Activated T-helper 1 cell treated with anti-CD3 and anti-CD28 coated beads, Interleukin-12 subunit alpha, Interleukin-12 subunit beta, Interleukin-2, Interleukin-4 antibody, amounts not matched to agents 30 ng/mL and 10 ng/mL and 1 ng/mL, durations not matched to agents 14 hours and 24 hours and 36 hours (primary cell): Measurements from ENCODE around the gene GUCA2A. TPM values are rescaled to one million over a fixed set of nuclear protein-coding genes. Genes with fewer than 3 reads are reported as not detected.
A peak's percentile ranks its signal among the peaks of the same experiment; 100 is the strongest.

Experiments used
- DNase-seq: peaks from one replicate; pipeline ENCODE4 v3.0.0; 2021; ENCODE audit warnings: low spot score
- H3K27ac Mint-ChIP-seq: one replicate; pipeline ENCODE4 v1.8.0; 2021; ENCODE audit warnings: mild to moderate bottlenecking, mixed read lengths
- H3K27me3 Mint-ChIP-seq: one replicate; pipeline ENCODE4 v1.8.0; 2022; ENCODE audit warnings: mild to moderate bottlenecking, moderate library complexity, mixed read lengths; ENCODE audit not compliant: insufficient read depth
- H3K36me3 Mint-ChIP-seq: one replicate; pipeline ENCODE4 v1.8.0; 2021; ENCODE audit warnings: low read depth, mixed read lengths
- H3K4me1 Mint-ChIP-seq: one replicate; pipeline ENCODE4 v1.8.0; 2021; ENCODE audit warnings: low read depth, mixed read lengths
- H3K4me3 Mint-ChIP-seq: one replicate; pipeline ENCODE4 v1.8.0; 2021; ENCODE audit warnings: mild to moderate bottlenecking, moderate library complexity, mixed read lengths
- H3K9me3 Mint-ChIP-seq: one replicate; pipeline ENCODE4 v1.8.0; 2021; ENCODE audit warnings: mixed read lengths
- intact Hi-C: fragments of 100-400 bp; cut with micrococcal nuclease; formaldehyde crosslinking; loops from one replicate; pipeline ENCODE4 v1.15.1; 2024
- total RNA-seq: library from RNA; stranded (reverse); gene quantifications from 2 replicates; pipeline ENCODE4 v1.2.3, GENCODE V29; 2022

Gene GUCA2A
- total RNA-seq, 1 donor from 2014 or later, result not detected

DNA sequence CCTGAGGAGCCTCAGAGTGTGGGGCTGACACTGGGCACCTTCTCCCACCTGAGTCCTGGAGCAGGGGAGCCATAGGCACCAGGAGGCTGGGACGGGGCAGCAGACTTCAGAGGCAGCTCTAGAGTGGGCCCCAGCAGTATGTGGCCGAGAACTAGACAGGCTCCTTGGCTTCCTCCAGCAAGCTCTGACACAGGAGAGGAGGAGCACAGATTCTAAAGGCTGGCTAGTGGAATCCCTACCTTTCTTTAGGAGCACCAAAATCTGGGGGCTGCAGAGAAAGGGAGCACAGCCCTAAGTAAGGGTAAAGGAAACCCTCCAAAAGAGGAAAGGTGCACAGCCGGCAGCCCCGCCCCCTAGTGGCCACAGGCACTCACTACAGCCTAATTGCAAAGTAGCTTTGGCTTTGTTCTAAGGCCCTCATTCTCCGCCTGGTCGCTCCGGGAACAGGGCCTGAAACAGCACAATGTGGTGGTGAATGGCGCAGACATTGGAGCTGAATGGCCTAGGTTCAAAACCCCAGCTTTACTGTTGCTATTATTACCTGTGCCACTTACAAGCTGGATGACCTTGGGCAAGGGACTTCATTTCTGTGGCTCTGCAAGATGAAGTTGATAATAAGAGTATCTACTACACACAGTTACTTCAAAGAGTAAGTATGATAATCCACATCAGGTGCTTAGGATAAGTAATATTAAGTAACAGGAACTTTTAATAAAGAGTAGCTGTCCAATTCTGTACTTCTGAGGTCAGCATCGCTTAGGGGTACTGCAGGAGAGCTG lies 8.8 kb upstream of the GUCA2A start:
- intact Hi-C loops, result loop anchor here (1.0 to 10.0 kb wide), 5 partner anchors 26 to 657 kb away; partner anchors contain the start of genes FOXJ3, PPCS and ZMYND12
- Mint-ChIP-seq H3K9me3 (no peaks in the 10 kb centered on the region), H3K36me3 (peaks cover 5% of the 10 kb centered on the region), H3K27ac (no peak overlapping the region), H3K27me3 (no peaks in the 10 kb centered on the region), H3K4me1 (no peaks in the 10 kb centered on the region), H3K4me3 (no peak overlapping the region)
- peak; percentile 35 for DNase-seq

DNA sequence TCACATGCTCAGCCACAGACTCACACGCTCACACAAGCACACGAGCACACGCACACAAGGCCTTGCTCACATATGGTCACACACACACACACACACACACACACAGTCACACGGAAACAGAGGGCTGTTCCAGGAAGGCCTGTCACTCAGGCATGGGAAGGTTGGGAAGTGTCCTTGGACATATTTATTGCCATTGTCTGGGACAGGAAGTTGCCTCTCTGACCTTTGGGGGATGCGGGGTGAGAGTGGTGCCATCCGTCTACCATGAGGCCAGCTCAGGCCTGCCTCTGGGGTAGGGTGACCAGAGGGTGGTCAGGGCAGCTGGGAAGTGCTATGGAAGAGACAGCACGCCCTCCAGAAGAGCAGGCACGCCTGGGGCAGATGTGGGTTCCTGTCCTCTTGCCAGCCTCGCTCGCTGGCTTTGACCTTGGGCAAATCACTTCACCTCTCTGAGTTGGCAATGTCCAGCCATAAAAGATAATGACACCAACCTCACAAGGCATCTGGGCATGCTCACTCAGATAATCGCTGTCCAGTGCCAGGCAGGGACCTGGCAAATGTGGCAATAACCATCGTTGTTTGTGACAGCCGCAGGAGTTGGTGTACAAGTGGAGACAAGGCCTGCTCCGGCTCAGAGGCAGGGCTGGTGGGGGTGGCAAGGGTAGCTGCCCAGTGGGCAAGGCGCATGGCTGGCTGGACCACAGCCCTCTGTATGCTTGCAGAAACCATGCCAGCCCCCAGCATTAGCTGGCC lies 8.0 kb upstream of the GUCA2A start:
- Mint-ChIP-seq H3K27me3 (no peaks in the 10 kb centered on the region), H3K27ac (no peak overlapping the region), H3K36me3 (peaks cover 3% of the 10 kb centered on the region), H3K9me3 (no peaks in the 10 kb centered on the region), H3K4me1 (no peaks in the 10 kb centered on the region), H3K4me3 (no peak overlapping the region)
- intact Hi-C loops, result loop anchor here (1.0 to 10.0 kb wide), 5 partner anchors 25 to 656 kb away; partner anchors contain the start of genes FOXJ3, PPCS and ZMYND12
- no peak for DNase-seq

DNA sequence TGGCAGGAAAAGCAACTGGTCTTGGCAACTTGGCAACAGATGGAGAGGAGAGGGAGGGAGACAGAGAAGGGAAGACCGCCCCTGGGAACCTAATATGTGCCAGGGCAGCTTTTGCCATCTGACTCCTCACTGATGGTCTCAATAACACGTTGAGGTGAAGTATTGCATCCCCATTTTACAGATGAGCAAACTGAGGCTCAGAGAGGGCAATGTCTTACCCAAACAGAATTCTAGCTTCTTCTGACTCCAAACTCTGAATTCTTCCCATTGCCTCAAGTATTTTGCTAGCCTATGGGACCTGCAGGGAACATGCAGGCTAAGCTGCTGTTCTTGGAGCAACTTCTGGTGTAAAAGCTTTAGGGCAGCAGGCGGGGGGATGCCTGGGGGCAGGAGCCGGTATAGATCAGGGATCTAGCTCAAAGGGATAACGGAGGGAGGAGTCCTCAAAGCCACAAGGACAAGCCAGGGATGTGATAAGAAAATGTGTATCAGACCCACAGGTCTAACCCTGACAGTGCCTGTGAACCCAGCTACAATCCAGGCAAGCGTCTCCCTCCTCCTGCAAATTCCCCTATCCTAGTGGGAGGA lies 7.2 kb upstream of the GUCA2A start:
- no peak overlapping the region for H3K4me3 Mint-ChIP-seq

DNA sequence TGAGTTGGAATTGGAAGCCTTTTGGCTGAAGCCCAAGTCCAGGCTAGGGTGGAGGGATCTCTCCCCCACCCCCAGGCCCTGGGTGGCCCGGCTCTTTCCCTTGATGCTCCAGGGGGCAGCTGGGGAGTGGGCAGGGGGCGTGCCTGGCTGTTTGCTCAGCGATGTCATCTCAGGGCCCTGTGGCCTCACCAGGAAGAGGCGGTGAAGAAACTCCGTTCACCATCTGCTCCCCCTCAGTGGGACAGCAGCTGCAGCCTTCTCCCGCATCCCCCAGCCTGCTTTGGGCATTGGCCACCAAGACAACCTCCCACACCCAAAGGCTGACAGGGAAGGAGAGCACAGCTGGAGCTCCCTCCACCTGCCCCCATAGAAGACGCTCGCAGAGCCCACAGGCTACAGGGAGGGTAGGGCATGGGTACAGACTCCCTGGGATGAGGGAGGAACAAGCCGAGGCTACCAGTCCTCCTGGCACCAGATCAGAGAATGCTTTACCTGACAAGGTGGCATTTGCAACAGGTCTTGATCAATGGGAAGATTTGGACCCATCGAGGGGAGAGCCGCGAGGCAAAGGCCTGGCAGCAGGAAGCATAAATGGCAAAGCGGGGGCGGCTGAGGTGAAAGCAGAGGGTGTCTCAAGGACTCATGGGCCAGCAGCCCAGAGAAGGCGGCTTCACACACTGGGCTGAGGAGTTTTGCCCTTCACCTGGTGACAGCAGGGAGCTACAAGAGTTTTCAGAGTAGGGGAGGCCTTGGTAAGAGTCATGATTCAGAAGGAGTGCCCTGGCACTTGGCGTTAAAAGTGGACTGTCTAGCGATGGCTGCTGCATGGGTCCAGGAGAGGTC lies 6.5 kb upstream of the GUCA2A start:
- intact Hi-C loops, result loop anchor here (10.0 kb wide), 1 partner anchor 284 kb away; the partner anchor contains the start of genes PPCS and ZMYND12
- no peaks in the 10 kb centered on the region for H3K4me1 Mint-ChIP-seq
- DNase-seq, result no peak
- H3K9me3 Mint-ChIP-seq, result no peaks in the 10 kb centered on the region
- no peak overlapping the region for H3K27ac Mint-ChIP-seq
- H3K27me3 Mint-ChIP-seq, result no peaks in the 10 kb centered on the region
- H3K4me3 Mint-ChIP-seq, result no peak overlapping the region
- no peaks in the 10 kb centered on the region for H3K36me3 Mint-ChIP-seq

More for the DNA sequence above, 7.2 kb upstream of the GUCA2A start:
- intact Hi-C loops, result loop anchor here (2.0 to 10.0 kb wide), 2 partner anchors 163 to 283 kb away; partner anchors contain the start of genes FOXJ3, PPCS and ZMYND12
- Mint-ChIP-seq H3K4me1 (no peaks in the 10 kb centered on the region), H3K27me3 (no peaks in the 10 kb centered on the region), H3K36me3 (peaks cover under 1% of the 10 kb centered on the region), H3K27ac (no peak overlapping the region), H3K9me3 (no peaks in the 10 kb centered on the region)
- no peak for DNase-seq

DNA sequence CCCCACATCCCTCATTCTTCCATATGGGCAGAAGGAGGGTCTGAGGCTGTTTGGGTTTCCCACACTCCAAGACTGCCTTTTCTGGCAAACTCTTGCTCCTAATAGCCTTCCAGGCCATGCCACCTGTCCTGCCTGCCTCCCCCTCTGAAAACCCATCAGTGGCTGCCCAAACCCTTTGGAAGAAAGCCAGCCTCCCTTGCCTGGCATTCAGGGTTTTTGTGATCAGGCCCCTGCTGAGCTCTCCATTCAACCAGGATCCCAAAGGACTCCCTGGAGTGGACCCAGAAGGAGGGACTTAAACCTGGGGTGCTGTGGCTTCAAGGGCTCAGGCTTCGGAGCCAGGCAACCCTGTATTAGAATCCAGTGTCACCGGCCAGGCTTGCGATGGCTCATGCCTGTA lies 4.2 kb upstream of the GUCA2A start:
- Mint-ChIP-seq H3K27ac (peak overlapping the region; percentile 31), H3K9me3 (no peaks in the 10 kb centered on the region), H3K27me3 (no peaks in the 10 kb centered on the region), H3K36me3 (no peaks in the 10 kb centered on the region), H3K4me3 (no peak overlapping the region), H3K4me1 (no peaks in the 10 kb centered on the region)
- intact Hi-C loops, result no loop called here
- no peak for DNase-seq

DNA sequence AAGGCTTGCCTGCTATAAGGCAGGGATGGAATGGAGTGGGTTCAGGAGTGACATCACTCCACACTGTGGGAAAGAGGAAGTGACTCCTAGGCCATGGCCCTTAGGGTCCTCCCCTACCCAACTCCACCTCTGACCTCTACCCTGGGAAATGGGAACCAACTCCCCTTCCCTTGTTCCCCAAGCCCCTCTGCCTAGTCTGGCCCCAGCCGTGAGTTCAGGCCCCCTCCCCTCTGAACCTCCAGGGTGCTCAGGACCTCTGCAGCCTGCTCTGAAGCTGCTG lies 3.8 kb upstream of the GUCA2A start:
- Mint-ChIP-seq H3K36me3 (no peaks in the 10 kb centered on the region), H3K4me1 (no peaks in the 10 kb centered on the region), H3K4me3 (no peak overlapping the region), H3K27me3 (no peaks in the 10 kb centered on the region), H3K27ac (no peak overlapping the region), H3K9me3 (no peaks in the 10 kb centered on the region)
- intact Hi-C loops, result no loop called here
- DNase-seq, result no peak

DNA sequence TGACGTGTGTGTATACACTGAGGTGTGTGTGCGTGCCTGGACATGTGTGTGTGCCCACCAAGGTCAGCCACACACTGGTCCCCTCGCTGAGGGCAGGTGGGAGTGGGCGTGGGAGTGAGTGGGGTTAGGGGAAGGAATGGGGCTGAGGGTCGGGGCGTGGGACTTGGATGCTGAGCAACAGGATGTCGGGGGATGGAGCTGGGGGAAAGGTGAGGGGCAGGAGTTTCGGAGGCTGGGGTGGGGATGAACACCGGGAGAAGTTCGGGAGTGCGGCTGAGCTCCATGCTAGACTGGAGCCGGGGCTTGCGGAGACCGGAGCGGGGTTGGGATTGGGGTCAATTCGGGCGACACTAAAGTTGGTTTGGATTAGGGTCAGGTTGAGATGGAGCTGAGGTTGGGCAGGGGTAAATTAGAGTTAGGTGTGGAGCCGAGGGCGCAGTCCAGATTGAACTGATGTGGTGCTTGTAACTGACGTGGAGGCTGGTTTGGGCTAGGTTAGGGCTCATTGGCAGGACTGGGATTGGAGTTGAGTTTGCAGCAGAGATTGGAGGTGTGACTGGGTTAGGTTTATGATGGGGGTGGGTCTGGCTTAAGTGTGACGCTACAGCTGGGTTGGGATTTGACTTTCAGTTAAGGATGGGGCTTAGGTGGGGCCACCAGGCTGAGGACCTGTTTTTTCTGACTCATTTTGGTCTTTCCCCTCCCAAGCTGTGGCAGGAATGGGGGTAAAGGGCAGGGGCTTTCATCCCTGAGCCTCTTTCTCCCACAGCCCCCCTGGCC lies 3.3 kb upstream of the GUCA2A start:
- Mint-ChIP-seq H3K27me3 (no peaks in the 10 kb centered on the region), H3K36me3 (no peaks in the 10 kb centered on the region), H3K9me3 (no peaks in the 10 kb centered on the region), H3K27ac (no peak overlapping the region), H3K4me1 (no peaks in the 10 kb centered on the region), H3K4me3 (no peak overlapping the region)
- intact Hi-C loops, result no loop called here
- DNase-seq, result no peak

DNA sequence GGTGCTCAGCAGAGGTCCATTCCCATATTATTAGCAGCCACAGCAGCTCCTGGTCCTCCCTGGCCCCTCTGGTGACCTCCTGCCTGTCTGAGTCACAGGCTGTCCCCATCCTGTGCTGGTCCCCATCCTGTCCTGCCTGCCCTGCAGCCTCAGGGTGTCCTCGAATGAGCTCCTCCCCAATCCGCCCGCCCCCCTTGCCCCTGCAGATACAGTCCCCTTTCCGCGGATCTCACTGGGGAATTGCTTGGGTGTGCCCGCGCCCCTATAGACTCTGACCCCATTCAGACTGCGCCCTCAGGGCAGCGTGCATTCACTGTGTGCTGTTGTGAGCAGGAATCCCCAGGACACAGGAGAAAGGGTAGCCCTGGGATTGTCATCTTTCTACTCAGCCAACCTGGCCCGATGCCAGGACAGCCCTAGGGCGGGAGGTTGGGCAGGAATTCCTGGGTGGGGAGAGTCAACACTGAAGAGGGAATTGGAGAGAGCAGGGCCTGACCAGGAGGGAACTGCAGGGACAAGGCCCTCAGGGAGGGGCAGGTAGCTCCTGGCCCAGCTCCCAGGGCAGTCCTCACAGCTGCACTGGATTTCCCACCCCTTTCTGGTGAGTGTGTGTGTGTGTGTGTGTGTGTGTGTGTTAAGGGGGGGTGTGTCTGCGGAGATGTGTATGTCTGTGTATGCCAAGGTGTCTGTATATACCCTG lies 1.1 kb upstream of the GUCA2A start:
- DNase-seq, result no peak
- H3K27ac Mint-ChIP-seq, result no peak overlapping the region
- peaks cover 16% of the 10 kb centered on the region for H3K9me3 Mint-ChIP-seq
- intact Hi-C loops, result no loop called here
- no peaks in the 10 kb centered on the region for H3K4me1 Mint-ChIP-seq
- peaks cover 2% of the 10 kb centered on the region for H3K27me3 Mint-ChIP-seq
- H3K4me3 Mint-ChIP-seq, result no peak overlapping the region
- H3K36me3 Mint-ChIP-seq, result peaks cover 5% of the 10 kb centered on the region

DNA sequence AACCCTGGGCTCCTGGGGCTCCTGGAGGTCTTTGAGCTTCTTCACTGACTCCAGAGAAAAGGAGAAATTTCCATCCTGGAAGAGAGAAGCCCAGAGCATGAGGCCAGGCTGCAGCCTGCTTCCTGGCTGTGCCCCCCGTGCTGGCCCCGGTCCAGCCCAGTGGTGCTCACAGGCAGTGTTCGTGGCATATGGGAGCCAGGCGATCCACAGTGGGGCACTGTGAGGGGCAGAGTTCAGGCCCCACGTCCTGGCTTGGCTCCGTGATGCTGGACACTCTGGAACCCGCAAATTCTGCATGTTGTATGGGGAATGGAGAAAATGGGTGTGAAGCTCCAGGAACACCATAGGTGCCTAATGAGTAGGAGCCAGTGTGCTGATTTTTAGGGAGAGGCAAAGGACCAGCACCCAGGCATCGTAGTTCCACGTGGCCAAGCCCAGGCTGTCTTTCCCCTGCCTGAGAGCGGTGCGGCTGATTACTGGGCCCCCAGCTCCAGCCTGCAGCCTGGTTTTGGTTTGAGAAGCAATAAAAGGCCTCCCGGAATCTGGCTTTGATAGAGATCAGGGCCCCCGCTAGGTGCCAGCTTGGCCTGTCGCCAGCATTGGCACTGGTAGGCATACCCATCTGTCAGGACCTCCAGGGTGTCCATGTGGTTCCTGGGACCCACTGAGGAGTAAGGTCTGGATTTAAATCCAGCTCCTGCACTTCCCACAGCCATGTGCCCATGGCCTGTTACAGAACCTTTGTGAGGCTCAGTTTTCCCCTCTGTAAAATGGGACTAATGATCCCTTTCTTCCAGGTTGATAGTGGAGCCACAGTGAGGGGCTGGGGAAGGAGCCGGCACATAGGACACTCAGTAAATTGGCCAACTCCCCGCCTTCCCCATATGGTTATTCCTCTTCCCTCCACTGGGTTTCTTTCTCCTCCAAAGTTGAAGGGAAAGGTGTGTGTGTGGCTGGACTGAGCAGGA lies 725 bp downstream of the GUCA2A start:
- Mint-ChIP-seq H3K4me3 (no peak overlapping the region), H3K36me3 (peaks cover 6% of the 10 kb centered on the region), H3K9me3 (peaks cover 30% of the 10 kb centered on the region), H3K27ac (no peak overlapping the region), H3K4me1 (no peaks in the 10 kb centered on the region), H3K27me3 (peaks cover 9% of the 10 kb centered on the region)
- DNase-seq, result no peak
- intact Hi-C loops, result no loop called here

DNA sequence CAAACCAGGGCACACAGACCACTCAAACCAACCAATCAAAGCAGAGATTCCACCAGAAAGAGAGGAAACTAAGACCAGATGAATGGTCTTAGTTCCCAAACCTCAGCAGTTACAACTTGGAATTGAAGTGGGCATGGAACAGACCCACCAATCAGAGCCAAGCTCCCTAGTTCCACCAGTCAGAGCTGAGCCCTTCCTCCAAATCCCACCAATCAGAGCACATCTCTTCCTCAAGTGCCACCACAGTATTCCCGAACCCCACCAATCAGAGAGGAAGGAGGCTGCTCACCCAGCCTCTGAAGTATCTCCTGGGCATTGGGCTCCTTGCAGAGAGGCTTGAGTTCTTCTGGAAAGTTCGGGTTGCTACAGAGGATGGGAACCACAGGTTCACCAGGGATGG lies 1.4 kb downstream of the GUCA2A start:
- no peak for DNase-seq
- H3K36me3 Mint-ChIP-seq, result peaks cover 6% of the 10 kb centered on the region
- H3K27me3 Mint-ChIP-seq, result peaks cover 9% of the 10 kb centered on the region
- H3K4me3 Mint-ChIP-seq, result no peak overlapping the region
- H3K9me3 Mint-ChIP-seq, result peaks cover 30% of the 10 kb centered on the region
- no peak overlapping the region for H3K27ac Mint-ChIP-seq
- peaks cover under 1% of the 10 kb centered on the region for H3K4me1 Mint-ChIP-seq
- intact Hi-C loops, result no loop called here

DNA sequence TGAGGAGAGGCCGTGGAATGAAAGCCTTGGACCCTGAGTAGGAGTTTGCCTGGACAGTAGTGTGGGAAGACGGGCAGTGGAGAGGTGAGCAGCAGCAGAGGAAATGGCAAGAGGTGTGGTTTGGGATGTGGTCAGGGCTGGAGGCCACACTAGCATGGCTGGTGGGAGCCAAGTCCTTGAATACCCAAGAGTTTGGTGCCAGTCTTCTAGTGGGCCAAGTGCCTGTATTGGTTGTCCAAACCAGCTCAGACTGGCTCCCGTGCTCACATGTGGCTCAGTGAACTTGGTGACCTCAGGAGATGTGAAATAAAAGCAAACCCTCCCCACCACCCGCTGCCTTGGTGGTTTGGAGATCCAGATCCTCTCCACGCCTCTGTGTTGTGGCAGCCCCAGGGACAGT lies 2.4 kb downstream of the GUCA2A start:
- H3K27ac Mint-ChIP-seq, result no peak overlapping the region
- peaks cover 34% of the 10 kb centered on the region for H3K9me3 Mint-ChIP-seq
- no peak overlapping the region for H3K4me3 Mint-ChIP-seq
- H3K36me3 Mint-ChIP-seq, result peaks cover 6% of the 10 kb centered on the region
- H3K27me3 Mint-ChIP-seq, result peaks cover 9% of the 10 kb centered on the region
- no peak for DNase-seq
- intact Hi-C loops, result no loop called here
- H3K4me1 Mint-ChIP-seq, result peaks cover 8% of the 10 kb centered on the region
